NCI-H146 (cell line): ENCODE measurements around the gene EDRF1.

Experiments used
- DNase-seq: peaks from one replicate; lab custom pipeline; 2025; lab: John Stamatoyannopoulos, UW

Gene EDRF1

GRCh38 chr10:125788156-125789034, 68.9 kb downstream of the EDRF1 start:
- DNase-seq: no peak

DNA sequence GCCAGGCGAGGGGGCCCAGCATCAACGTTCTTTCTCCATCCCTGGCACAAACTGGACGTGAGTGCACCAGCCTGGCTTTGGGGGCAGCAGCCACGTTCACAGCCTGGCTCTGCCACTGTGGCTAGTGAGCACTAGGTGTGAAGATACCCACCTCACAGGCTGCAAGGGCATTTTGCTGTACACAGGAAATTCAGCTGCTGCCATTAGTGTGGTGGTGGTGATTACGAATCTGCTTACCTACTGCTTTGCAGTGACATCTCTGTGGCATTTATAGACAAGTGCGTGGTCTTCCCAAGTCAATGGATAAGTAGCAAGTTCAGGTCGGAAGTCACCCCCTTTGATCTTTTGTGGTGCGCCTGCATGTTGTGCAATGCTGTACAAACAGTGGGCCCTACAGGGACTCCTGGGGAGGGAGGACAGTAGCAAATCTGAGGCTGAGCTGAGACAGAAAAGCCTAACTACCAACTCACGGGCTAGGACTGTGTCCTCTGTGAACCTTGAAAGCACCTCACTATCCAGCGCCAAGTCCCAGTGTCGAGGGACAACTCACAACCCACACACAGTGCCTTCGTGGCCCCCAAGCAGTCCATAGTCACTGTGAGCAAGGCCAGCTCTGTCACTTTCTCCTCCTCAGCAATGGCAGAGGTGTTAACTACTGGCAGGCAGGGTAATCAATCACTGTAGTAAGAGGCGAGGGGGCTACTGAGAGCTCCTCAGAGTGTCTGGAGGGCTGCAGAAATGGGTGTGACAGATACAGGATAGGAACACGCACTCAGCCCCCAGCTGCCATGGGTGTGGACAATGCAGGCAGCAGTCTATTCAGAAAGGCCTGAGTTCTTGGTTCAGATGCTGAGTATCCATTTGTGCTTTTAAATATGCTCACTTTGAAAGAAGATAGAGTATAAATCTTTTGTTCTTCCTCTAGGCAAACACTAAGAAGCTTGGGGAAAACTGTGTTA, 73.1 kb downstream of the EDRF1 start:
- no peak for DNase-seq

GRCh38 chr10:125795128-125795527, 75.6 kb downstream of the EDRF1 start:
- DNase-seq: no peak

- no peak for DNase-seq
Observed at GRCh38 chr10:125795637-125796190, 76.2 kb downstream of the EDRF1 start.

GRCh38 chr10:125797424-125797823, 77.9 kb downstream of the EDRF1 start:
- no peak for DNase-seq

DNA sequence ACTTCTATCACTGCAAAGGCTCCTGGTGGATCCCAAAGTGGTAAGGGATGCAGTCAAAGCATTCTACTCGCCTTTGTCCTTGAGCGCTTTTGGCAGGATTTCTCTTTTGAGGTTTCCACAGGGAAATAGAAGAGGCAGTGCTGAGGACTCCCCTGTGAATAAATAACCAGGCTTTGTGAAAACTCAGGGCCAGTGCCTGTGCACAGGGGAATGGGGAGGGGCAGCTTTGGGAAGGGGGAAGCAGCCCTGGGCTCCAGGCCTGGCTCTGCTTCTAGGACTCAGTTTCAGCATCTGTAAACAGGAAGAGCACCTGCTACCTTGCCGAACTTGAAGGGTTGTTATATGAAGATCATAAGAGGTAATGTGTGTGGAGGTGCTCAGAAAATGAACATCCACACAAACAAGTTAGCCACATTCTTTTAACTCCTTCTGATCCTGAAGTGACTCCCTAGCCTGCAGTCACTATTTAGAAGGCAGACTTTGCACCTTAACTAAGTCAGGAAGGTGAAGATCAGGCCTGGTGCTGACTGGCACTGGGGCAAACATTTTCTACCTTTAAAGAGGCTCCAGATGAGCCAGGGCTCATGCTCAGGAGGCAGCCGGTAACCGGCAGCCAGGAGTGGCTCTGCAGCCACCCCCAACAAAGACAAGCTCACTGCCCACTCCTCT, 78.6 kb downstream of the EDRF1 start:
- DNase-seq: no peak

DNA sequence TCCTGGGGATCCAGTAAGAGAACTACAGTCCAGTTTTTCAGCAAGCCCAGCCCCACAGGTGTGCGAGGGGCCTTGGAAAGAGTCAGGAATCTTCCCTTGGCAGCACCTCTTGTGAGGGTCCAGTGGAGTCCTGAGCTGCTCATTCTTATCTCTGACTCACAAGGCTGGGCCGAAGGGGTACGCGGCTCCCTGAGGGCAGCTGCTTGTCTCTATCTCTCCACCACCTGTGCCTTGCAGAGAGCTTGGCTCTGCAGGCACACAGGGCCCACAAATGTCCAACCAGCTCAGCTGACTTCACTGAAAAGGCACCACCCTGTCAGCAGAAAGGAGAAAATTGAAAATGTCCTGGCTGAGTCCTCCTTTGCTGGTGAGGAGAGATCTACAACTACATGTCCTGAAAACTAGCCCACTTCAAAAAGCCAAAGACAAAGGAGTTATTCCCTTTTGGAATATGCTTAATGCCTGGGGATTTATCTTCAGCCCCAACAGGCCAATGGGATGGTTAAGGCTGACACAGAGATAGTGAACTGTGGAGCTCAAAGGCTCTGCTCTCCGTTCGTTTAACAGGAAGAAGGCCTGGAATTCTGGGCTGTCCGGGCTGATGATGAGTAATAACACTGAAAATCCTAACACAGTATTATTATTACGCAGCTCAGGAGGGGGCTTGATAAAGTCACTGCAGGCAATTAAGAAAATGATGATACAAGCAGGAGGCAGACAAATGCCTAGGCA, 80.1 kb downstream of the EDRF1 start:
- DNase-seq: no peak

GRCh38 chr10:125801574-125801973, 82.1 kb downstream of the EDRF1 start:
- no peak for DNase-seq

DNA sequence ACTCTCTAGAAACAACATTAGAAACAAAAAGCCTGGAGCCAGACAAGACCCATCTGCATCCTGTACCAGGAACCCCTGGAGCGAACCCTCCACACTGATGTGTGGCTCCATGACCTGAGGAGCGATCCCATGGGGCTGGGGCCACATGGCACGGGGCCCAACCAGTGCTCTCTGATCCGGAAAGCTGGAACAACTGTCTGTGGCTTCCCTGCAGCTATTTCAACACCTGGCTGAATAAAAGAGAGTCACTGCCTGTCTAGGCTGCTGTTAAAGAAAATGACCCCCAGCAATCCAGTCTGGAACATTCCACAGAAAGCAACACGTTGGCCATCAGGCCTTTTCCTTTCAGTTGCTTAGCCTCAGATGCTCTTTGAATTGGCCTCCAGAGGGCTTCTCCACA, 82.6 kb downstream of the EDRF1 start:
- DNase-seq: no peak

DNA sequence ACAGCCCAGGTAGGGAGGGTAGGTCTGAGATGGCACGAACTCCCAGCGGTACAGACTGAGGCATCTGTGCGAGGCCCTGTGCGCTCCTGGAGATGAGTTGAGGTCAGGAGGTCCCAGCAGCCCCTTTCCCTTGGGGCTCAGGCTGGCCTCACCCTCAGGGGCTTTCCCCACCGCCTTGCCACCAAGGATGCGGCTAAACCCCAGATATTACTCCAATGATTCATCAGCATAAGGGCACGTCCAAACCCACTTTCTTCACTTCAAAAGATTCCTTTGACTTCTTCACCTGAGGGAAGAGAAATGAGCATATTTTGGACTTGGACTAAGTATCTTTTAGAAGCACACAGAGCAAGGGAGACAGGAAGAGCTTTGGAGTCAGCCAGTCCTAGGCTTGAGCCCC, 83.2 kb downstream of the EDRF1 start:
- no peak for DNase-seq

GRCh38 chr10:125808047-125808446, 88.5 kb downstream of the EDRF1 start:
- DNase-seq: no peak

GRCh38 chr10:125811251-125811650, 91.7 kb downstream of the EDRF1 start:
- DNase-seq: no peak

DNA sequence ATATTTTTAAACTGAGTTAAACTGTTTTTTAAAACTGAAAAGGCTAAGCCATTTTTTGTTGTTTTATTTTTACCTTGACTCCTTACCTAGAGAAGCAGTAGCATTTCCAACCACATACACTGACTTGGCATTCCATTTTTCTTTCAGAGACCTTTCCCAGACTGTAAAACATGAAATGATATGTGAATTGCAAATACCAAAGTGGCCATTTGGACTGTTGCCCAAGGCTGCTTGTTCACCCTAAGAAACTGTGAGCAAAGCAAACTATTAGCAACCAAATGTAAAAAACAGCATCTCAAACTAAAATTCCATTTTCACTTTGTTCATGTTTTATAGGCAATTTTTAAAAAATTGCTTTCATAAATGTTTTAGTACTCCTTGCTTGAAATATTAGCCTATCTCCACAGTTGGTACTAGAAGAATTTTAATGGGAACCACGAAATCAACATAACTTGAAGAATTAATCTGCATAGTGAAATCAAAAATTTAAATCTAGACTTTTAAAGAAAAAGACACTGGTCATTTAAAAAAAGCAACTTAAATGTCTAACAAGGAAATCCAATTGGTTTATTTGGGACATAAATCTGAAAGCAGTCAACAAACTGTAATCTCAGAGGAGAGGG, 92.7 kb downstream of the EDRF1 start:
- no peak for DNase-seq
